Liver (tissue), 9 donors: ENCODE results near the gene DRC1. TPM values are rescaled to one million over a fixed set of nuclear protein-coding genes. Genes with fewer than 3 reads are reported as not detected.

Experiments used
- DNase-seq: peaks from one replicate; pipeline ENCODE4 v3.0.0-alpha.2; 2017; ENCODE audit warnings: low spot score
- H3K27ac ChIP-seq, 2 donors: one replicate each; pipeline ENCODE4 v1.7.0; 2013; ENCODE audit warnings: inconsistent platforms in 2 of 2, low read length in 2 of 2, control low read depth in 1 of 2, low read depth in 1 of 2, mild to moderate bottlenecking in 1 of 2
- H3K27me3 ChIP-seq, 4 donors: one replicate each; pipeline versions ENCODE4 v1.6.1 to v1.7.0; 2013; ENCODE audit warnings: low read length in 3 of 4, inconsistent platforms in 1 of 4, mild to moderate bottlenecking in 1 of 4, moderate library complexity in 1 of 4; ENCODE audit not compliant: control insufficient read depth in 4 of 4, insufficient read depth in 4 of 4
- H3K36me3 ChIP-seq, 4 donors: one replicate each; pipeline versions ENCODE4 v1.6.1 to v1.7.0; 2013; ENCODE audit warnings: low read length in 3 of 4, mild to moderate bottlenecking in 3 of 4, low read depth in 1 of 4, moderate library complexity in 1 of 4; ENCODE audit not compliant: control insufficient read depth in 4 of 4, insufficient read depth in 3 of 4
- H3K4me1 ChIP-seq, 4 donors: one replicate each; pipeline versions ENCODE4 v1.6.1 to v1.7.0; 2013; ENCODE audit warnings: low read length in 3 of 4, mild to moderate bottlenecking in 3 of 4, moderate library complexity in 1 of 4; ENCODE audit not compliant: control insufficient read depth in 4 of 4, insufficient read depth in 4 of 4
- H3K4me3 ChIP-seq, 3 donors: one replicate each; pipeline versions ENCODE4 v1.6.1 to v1.7.0; 2013; ENCODE audit warnings: low read length in 3 of 3, control low read depth in 1 of 3, low read depth in 1 of 3, mild to moderate bottlenecking in 1 of 3
- H3K9ac ChIP-seq, 2 donors: one replicate each; pipeline ENCODE4 v1.7.0; 2013; ENCODE audit warnings: low read length in 2 of 2, mild to moderate bottlenecking in 2 of 2, moderate library complexity in 2 of 2, control low read depth in 1 of 2, low read depth in 1 of 2
- H3K9me3 ChIP-seq, 4 donors: one replicate each; pipeline versions ENCODE4 v1.6.1 to v1.7.0; 2013; ENCODE audit warnings: low read length in 3 of 4; ENCODE audit not compliant: control insufficient read depth in 4 of 4
- FOXA1 ChIP-seq: IDR thresholded peaks from 2 replicates; pipeline ENCODE4 v1.6.1; 2016; ENCODE audit warnings: antibody characterized with exemption
- FOXA2 ChIP-seq: IDR thresholded peaks from 2 replicates; pipeline ENCODE4 v1.6.1; 2016; ENCODE audit warnings: antibody characterized with exemption
- GABPA ChIP-seq, 2 donors: IDR thresholded peaks in 1 of 2; conservative IDR thresholded peaks in 1 of 2; 2 replicates each; pipeline ENCODE4 v1.6.1; 2016; ENCODE audit warnings: antibody characterized with exemption in 2 of 2, mild to moderate bottlenecking in 1 of 2, moderate library complexity in 1 of 2
- HNF4G ChIP-seq: IDR thresholded peaks from 2 replicates; pipeline ENCODE4 v1.6.1; 2016; ENCODE audit warnings: antibody characterized with exemption
- NR2F2 ChIP-seq: IDR thresholded peaks from 2 replicates; pipeline ENCODE4 v1.6.1; 2016; ENCODE audit warnings: antibody characterized with exemption
- RAD21 ChIP-seq, 2 donors: IDR thresholded peaks; 2 replicates each; pipeline ENCODE4 v1.6.1; 2016; ENCODE audit warnings: antibody characterized with exemption in 2 of 2, mild to moderate bottlenecking in 2 of 2
- REST ChIP-seq: IDR thresholded peaks from 2 replicates; pipeline ENCODE4 v1.6.1; 2016; ENCODE audit warnings: antibody characterized with exemption, mild to moderate bottlenecking
- SP1 ChIP-seq: IDR thresholded peaks from 2 replicates; pipeline ENCODE4 v1.6.1; 2018; ENCODE audit warnings: antibody characterized with exemption, mild to moderate bottlenecking
- WGBS: extraction: QIAGEN DNeasy Blood & Tissue Kit; methylation state at CpG from one replicate; pipeline ENCODE4 v1.1.7; 2013; 5-methylcytosine and 5-hydroxymethylcytosine counted together
- polyA plus RNA-seq, 2 donors: library from polyadenylated mRNA; stranded (reverse) in 1 of 2; unstranded in 1 of 2; fragments of 200-250 nt in 1 of 2; fragments of >200 nt in 1 of 2; fragmentation: Nextera tagmentation in 1 of 2; extraction: Ambion mirVana in 1 of 2; gene quantifications; one replicate each; pipeline versions ENCODE4 v1.2.1 to v1.2.3, GENCODE V29; 2013 to 2015
- total RNA-seq, 2 donors: library from RNA; depleted of rRNA; stranded (reverse); fragments of >200 nt; gene quantifications; one replicate each; pipeline ENCODE4 v1.2.3, GENCODE V29; 2014
- TF ChIP-seq, protein P1 (sequence below): IDR thresholded peaks from 2 replicates; pipeline ENCODE4 v1.6.1; 2016; ENCODE audit warnings: antibody characterized with exemption
- TF ChIP-seq, protein P2 (sequence below): IDR thresholded peaks from 2 replicates; pipeline ENCODE4 v1.6.1; 2016; ENCODE audit warnings: antibody characterized with exemption
- donor health status: healthy.
- donor health status: healthy.
- donor health status: healthy.
- donor health status: healthy.
- donor health status: healthy.

Gene DRC1
- total and polyA plus RNA-seq, 4 donors: 0.28 TPM; not detected in 3

- WGBS: 84% methylated on average over 9 of the region's 9 CpGs
- H3K4me1 ChIP-seq: no peaks in the 10 kb centered on the region
- H3K4me3 ChIP-seq: no peak overlapping the region
- no peaks in the 10 kb centered on the region for H3K27me3 ChIP-seq
- H3K9me3 ChIP-seq: no peaks in the 10 kb centered on the region
- DNase-seq: no peak
- H3K36me3 ChIP-seq: no peaks in the 10 kb centered on the region
- H3K27ac ChIP-seq: no peak overlapping the region
- TF ChIP-seq REST (no peak), SP1 (no peak), NR2F2 (no peak), FOXA2 (no peak), RAD21 (IDR thresholded peaks at IDR 0.05) (no peak), HNF4G (no peak)
- TF ChIP-seq, protein P1, sequence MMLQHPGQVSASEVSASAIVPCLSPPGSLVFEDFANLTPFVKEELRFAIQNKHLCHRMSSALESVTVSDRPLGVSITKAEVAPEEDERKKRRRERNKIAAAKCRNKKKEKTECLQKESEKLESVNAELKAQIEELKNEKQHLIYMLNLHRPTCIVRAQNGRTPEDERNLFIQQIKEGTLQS: no peak
- TF ChIP-seq, protein P2, sequence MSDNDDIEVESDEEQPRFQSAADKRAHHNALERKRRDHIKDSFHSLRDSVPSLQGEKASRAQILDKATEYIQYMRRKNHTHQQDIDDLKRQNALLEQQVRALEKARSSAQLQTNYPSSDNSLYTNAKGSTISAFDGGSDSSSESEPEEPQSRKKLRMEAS: no peak
- H3K9ac ChIP-seq: no peak overlapping the region
Measured at GRCh38 chr2:26423750-26424149, 22.0 kb downstream of the DRC1 start.

GRCh38 chr2:26424221-26424620, 22.5 kb downstream of the DRC1 start:
- Histone ChIP-seq H3K36me3 (no peaks in the 10 kb centered on the region), H3K27me3 (no peaks in the 10 kb centered on the region), H3K4me1 (no peaks in the 10 kb centered on the region), H3K4me3 (no peak overlapping the region), H3K9ac (no peak overlapping the region), H3K27ac (no peak overlapping the region), H3K9me3 (no peaks in the 10 kb centered on the region)
- WGBS: 84% methylated on average over 3 of the region's 3 CpGs
- TF ChIP-seq GABPA (IDR thresholded peaks at IDR 0.05 in 1 of 2, conservative IDR thresholded peaks at IDR 0.05 in 1 of 2): no peak
- no peak for TF ChIP-seq HNF4G
- TF ChIP-seq, protein P1: no peak
- no peak for TF ChIP-seq FOXA1
- no peak for DNase-seq

GRCh38 chr2:26428846-26429245, 27.1 kb downstream of the DRC1 start:
- Histone ChIP-seq H3K36me3 (no peaks in the 10 kb centered on the region), H3K9ac (no peak overlapping the region), H3K27me3 (peaks cover 0 to 4% (median 0%) of the 10 kb centered on the region in 4 donors), H3K9me3 (no peaks in the 10 kb centered on the region), H3K4me1 (no peaks in the 10 kb centered on the region), H3K27ac (no peak overlapping the region), H3K4me3 (no peak overlapping the region)
- DNase-seq: no peak
- WGBS: 96% methylated on average over 2 of the region's 2 CpGs
- TF ChIP-seq REST: no peak
